ENCODE measurements around the gene MRAP. TPM values are rescaled to one million over a fixed set of nuclear protein-coding genes. Genes with fewer than 3 reads are reported as not detected.

The MRAP gene
- total and polyA plus RNA-seq, 10 of the 15 experiments (the other 5 are each of a cell fraction or from before 2014, with no cell fraction given), result 0.34 to 1.2 TPM; not detected in 8

GRCh38 chr21:32301596-32301995 is 2.9 kb downstream of the MRAP start:
- TF ChIP-seq MXI1 (IDR thresholded peaks at IDR 0.05; ENCODE audit: low read depth, low read length), result no peak
- no peak for TF ChIP-seq POLR2AphosphoS2 (IDR thresholded peaks at IDR 0.05; ENCODE audit: low read depth, low read length)
- no peak for TF ChIP-seq GATAD2B (conservative IDR thresholded peaks at IDR 0.05; ENCODE audit: low read depth)
- TF ChIP-seq, protein P1, sequence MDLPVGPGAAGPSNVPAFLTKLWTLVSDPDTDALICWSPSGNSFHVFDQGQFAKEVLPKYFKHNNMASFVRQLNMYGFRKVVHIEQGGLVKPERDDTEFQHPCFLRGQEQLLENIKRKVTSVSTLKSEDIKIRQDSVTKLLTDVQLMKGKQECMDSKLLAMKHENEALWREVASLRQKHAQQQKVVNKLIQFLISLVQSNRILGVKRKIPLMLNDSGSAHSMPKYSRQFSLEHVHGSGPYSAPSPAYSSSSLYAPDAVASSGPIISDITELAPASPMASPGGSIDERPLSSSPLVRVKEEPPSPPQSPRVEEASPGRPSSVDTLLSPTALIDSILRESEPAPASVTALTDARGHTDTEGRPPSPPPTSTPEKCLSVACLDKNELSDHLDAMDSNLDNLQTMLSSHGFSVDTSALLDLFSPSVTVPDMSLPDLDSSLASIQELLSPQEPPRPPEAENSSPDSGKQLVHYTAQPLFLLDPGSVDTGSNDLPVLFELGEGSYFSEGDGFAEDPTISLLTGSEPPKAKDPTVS (IDR thresholded peaks at IDR 0.05; ENCODE audit: low read depth, low read length), result no peak
- TF ChIP-seq SP1 (IDR thresholded peaks at IDR 0.05; ENCODE audit: low read depth, low read length), result no peak
- TF ChIP-seq ZNF24 (IDR thresholded peaks at IDR 0.05), result no peak
- TF ChIP-seq ZNF217 (IDR thresholded peaks at IDR 0.05), result no peak
- TF ChIP-seq ETV6 (conservative IDR thresholded peaks at IDR 0.05 in 1 of 2, IDR thresholded peaks at IDR 0.05 in 1 of 2; ENCODE audit: borderline replicate concordance in 1 of 2, low read depth in 1 of 2), result no peak
- TF ChIP-seq IRF3 (IDR thresholded peaks at IDR 0.05), result no peak
- no peak for TF ChIP-seq EP300 (IDR thresholded peaks at IDR 0.05; ENCODE audit: borderline replicate concordance in 1 of 2, control insufficient read depth in 1 of 2, low read depth in 2 of 2, low read length in 2 of 2)
- no peak for TF ChIP-seq MEF2B (IDR thresholded peaks at IDR 0.05; ENCODE audit: partially characterized antibody, poor library complexity, severe bottlenecking)
- TF ChIP-seq ZBTB4 (CRISPR knock-in tag; IDR thresholded peaks at IDR 0.05), result no peak
- no peak for TF ChIP-seq NR2C2 (IDR thresholded peaks at IDR 0.05; ENCODE audit: borderline replicate concordance, control insufficient read depth, insufficient read length, low read depth)
- TF ChIP-seq NR2F1 (conservative IDR thresholded peaks at IDR 0.05), result no peak
- H3K27ac ChIP-seq (ENCODE audit: control insufficient read depth, insufficient read depth), result no peak overlapping the region
- no peaks in the 10 kb centered on the region for H3K79me2 ChIP-seq (ENCODE audit: control insufficient read depth, insufficient read depth, low read length)
- H4K20me1 ChIP-seq (ENCODE audit: control insufficient read depth, insufficient read depth), result no peaks in the 10 kb centered on the region
- H3K4me1 ChIP-seq (ENCODE audit: control insufficient read depth, insufficient read depth, low read length), result no peaks in the 10 kb centered on the region
- no peak overlapping the region for H3K4me3 ChIP-seq
- RAD21 ChIA-PET (ENCODE audit: unreplicated experiment), result no interaction called here
- H3K4me2 ChIP-seq (ENCODE audit: control insufficient read depth, insufficient read depth), result no peak overlapping the region
- CTCF ChIA-PET, result no interaction called here
- no TSS peak for BruUV-seq (replicated peaks)
- intact Hi-C loops (cut with micrococcal nuclease; ENCODE audit: unreplicated experiment), result no loop called here
- no peaks in the 10 kb centered on the region for H3K27me3 ChIP-seq (replicated peaks in 1 of 2; ENCODE audit: control insufficient read depth in 2 of 2, insufficient read depth in 2 of 2, low read length in 1 of 2)
- WGBS (ENCODE audit: insufficient coverage, insufficient replicate concordance, low lambda C conversion rate, missing lambda C conversion rate), result 95% methylated on average over 2 of the region's 2 CpGs
- SMC1A ChIA-PET (ENCODE audit: uncharacterized antibody, unreplicated experiment), result no interaction called here
- H2AFZ ChIP-seq (ENCODE audit: control insufficient read depth, low read depth, low read length), result no peak overlapping the region
- H3K9me3 ChIP-seq (replicated peaks; ENCODE audit: control insufficient read depth, insufficient read depth, low read length), result no peaks in the 10 kb centered on the region
- in situ Hi-C loops (cut with MboI), result no loop called here
- H3K36me3 ChIP-seq (ENCODE audit: control insufficient read depth in 2 of 2, insufficient read depth in 2 of 2, low read length in 1 of 2), result peaks cover 0 to 3% of the 10 kb centered on the region in 2 experiments; a peak in 2 of 4 replicates
- POLR2A ChIA-PET, result no interaction called here
- DNase-seq (ENCODE audit: low read depth, low spot score), result no peak
- H3K9ac ChIP-seq (ENCODE audit: control insufficient read depth, insufficient read depth, low read length), result no peak overlapping the region
- no peak for ATAC-seq
- no peak for FAIRE-seq
